Activated CD4-positive, CD25-positive, alpha-beta regulatory T cell treated with anti-CD3 and anti-CD28 coated beads, Interleukin-2, amount 50 U/mL, for 24 hours (primary cell): ENCODE results near the gene CCSER1.
"Not testable (repeated sequence)": the region's sequence is repeated elsewhere in the genome, so short reads cannot be mapped to it uniquely, and the experiment has no call there.

ENCODE experiments used
- ATAC-seq, 2 donors: fragments of 150-1000 bp; cut with Tn5 transposase; one replicate each; pipeline ENCODE4 v1.10.0; 2021; ENCODE audit warnings: mild to moderate bottlenecking in 1 of 2, moderate library complexity in 1 of 2

CCSER1 gene

DNA sequence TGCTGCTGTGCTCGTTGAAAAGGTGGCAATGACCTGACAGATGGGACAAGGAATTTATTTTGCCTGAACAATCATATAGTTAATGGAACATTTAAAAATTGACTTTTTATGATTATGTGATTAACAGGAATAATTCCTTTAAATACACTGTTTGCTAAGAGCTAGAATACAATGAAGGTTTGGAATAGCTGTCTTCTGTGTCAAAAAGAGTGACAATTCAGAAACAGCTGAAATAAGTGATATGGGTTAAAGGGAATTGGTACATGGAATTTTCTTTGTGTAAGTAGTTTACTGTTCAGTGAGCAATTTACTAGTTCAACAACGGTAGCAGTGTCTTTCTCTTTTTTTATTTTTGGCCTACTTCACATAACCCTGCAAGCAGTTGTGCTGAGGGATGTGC, 1093.1 kb downstream of the CCSER1 start:
- no peak for ATAC-seq

DNA sequence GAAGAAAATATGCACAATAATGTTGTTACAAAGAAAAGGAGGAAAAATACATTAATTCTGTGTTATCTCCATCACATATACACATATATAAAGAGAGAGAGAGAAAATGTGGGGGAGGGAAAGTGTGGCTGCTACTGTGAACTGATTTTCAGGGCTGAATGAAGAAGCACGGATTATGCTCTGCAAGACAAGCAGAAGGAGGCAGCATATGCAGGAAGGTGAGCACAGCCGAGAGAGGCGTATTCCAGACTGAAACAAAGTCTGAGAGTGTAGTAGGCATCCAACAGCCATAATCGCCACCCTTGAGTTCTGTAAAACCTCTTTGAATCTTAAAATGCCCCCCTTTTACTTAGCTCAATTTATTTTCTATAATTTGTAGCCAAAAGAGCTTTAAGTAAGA, 1094.8 kb downstream of the CCSER1 start:
- no peak for ATAC-seq

DNA sequence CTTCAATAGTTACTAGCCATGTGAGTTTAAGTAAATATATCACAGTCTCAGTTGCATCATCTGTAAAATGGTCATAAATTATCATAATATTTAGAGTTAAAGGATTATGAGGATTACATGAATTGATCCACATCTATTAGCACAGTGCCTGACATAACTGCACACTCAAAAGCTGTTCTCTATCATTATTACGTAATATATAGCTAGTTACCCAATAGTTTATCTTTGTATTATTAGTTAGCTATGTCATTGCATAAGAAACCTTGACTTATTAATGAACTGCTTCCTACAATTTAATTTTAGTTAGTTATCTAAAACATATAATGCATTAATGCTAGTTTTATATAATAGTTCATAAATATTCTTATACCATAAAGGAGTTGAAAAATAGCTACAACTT, 1099.7 kb downstream of the CCSER1 start:
- no peak for ATAC-seq

DNA sequence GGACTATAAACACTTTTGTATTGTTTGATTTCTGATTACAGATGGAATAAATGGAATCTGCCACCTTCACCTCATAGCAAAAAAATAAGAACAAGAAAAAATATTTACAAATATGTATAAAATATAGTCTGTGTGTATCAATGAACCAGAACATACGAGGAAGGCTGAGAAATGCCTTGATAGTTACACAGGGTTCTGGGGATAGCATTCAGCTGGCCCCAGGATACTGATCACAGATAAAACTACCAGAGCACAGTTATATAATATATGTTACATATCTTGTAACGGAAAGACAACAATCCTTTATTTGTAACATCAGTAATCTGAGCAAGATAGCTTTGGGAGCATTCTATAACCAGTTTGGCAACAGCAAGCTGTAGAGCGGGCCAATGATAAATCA, 1101.5 kb downstream of the CCSER1 start:
- ATAC-seq: no peak

DNA sequence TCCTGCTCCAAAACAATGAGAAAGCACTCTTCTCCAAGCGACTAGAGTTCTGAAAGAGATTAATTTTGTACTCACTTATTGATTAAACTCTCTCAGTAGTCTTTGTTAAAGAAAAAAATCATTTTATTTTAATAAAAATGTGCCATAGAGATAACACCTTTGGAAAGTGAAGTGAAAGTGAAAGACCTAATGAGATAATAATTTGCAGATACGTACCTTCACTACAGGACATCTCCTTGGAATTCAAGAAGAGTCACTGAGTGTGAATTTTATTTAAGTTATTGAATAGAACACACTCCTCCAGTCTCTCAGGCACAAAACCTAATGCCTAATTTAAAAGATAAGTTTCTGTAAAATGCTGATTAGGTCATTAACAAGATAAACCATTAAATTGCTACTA, 1106.0 kb downstream of the CCSER1 start:
- ATAC-seq: no peak

DNA sequence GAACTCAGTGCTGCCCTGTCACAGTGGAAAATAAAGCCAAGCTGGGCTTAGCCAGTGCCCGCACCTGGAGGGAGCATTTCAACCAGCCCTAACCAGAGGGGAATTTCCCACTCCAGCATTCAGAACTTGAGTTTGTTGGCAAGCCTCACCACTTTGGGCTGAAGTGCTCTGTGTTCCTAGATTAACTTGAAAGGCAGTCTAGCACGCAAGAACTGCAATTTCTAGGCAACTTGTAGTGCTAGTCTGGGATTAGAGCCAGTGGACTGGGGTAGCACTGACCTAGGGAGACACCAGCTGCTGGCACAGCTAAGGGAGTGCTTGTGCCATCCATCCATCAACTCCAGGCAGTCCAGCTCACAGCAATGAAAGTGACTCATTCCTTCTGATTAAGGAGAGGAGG, 1115.9 kb downstream of the CCSER1 start:
- ATAC-seq: no peak

DNA sequence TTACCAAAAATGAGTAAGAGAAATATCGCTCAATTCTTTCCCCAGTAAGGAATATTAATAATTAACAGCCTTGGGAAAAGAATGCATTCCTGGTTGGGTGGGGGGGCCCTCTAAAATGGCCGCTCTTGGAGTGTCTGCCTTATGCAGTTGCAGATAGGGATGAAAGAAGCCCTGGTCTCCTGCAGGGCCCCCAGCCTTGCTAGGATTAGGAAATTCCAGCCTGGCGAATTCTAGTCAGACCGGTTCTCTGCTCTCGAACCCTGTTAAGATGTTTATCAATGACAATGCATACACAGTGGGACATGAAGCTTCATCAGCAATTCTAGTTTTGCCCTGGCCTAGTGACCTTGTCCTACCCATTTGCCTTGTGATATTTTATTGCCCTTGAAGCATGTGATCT, 1128.8 kb downstream of the CCSER1 start:
- no peak for ATAC-seq

DNA sequence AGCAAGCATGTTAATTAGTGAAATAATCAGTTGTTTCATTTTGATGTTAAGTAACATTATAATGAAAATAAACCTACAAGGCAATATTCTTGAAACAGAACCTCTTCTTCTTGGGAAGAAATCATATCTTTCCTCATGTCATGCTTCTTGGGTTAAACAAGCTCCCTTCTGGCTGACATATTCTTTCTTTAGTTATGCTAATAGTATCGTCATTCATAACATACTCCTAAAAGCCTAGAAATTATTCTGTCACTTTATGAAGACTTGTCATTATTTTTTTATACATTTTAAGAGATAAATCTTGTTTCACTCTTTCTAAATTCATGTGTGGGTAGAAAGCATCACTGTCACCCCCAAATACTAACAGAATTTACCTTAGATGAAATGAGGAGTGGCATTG, 1129.6 kb downstream of the CCSER1 start:
- no peak for ATAC-seq

DNA sequence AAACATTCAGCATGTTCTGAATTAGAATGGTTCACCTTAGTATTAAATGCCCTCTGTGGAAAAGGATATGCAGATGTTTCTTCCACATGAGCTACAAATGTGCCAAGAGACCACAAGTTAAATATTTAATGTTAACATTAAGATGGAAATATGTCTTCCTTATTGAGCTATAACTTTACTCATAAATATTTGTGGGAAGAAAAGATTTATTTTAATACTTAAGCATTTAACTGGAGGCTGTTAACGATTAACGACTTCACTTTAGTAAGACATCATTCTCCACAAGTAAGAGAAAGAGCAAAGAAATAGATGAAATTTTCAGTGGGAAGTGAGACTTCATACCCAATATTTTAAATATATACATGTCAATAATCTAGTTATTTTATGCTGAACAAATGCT, 1130.5 kb downstream of the CCSER1 start:
- no peak for ATAC-seq

DNA sequence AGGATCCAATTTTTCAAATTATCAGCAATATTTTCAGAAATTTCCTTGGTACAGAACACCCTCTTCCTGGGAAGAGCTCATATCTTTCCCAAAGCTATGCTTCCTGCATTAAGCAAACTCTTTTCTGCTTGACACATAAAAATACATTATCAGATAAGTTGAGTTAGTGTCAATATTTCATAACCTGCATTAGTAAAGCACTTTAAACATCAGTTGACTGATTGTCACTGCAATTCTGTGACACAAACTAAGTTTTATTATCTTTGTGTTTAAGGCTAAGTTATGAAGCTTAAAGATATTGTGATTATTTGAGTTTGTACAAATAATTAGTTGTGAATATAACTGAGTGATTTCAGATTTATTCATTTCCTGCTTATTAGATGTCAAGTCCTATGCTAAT, 1131.1 kb downstream of the CCSER1 start:
- no peak for ATAC-seq

DNA sequence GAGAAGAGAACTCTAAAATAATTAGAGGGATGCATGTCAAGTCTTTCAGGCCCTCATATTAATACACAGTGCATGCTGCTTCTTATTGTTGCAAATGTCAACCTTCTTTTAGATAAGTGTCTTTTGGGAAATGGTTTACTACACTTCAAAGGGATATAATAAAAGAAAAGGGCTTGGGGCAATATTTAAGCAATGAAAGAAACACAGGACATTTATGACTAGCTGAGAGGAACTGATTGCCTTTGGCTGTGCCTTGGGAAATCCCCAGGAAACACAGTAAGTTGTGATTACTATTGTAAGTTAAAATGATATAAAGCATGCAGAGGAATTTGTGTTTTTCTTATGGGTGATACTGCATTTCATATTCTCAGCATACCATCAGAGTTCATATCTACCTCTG, 1140.3 kb downstream of the CCSER1 start:
- no peak for ATAC-seq

DNA sequence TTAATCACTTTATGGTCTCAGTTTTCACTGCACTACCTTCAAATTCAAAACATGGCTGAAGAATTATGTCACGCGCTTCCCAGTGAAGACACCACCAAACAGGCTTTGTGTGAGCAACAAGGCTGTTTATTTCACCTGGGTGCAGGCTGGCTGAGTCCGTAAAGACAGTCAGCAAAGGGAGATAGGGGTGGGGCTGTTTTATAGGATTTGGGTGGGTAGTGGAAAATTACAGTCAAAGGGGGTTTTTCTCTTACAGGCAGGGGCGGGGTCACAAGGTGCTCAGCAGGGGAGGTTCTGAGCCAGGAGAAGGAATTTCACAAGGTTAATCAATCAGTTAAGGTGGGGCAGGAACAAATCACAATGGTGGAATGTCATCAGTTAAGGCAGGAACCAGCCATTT, 1141.3 kb downstream of the CCSER1 start:
- not testable (repeated sequence) for ATAC-seq

DNA sequence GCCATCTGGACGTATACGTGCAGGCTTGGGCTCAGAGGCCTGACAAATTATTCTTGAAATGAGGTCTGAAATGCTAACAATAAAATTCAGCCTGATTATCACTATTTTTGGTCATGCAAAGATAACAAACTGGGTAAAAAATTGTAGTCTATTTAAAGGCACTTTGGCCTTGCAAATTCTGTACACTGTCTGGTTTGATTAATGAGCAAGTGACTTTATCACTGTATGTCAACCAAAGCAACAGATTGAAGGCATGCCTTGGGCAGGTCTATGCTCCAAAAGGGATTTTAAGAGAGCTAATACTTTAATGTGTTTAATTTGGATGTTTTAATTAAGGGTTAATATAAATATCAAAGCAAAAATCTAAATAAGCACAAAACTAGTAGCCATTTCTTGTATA, 1141.7 kb downstream of the CCSER1 start:
- ATAC-seq: no peak

DNA sequence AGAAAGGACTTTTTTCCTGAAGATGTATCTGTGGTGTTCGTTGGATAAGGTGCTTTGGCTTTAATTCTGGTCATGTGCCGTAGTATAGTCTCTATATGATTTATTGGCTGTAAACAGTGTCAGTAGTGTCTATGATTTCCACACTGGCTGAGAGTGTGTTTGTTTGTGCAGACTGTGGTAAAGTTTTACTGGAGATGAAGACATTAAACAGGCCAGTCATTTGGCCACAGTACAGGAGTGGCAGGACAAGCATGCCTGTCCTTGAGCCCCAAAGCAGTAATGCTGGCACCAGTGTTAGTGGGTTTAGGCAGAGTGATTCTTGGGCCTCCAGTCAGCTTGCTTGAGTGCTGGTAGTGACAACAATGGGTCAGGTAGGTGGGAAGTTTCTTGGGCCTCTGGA, 1152.7 kb downstream of the CCSER1 start:
- no peak for ATAC-seq

DNA sequence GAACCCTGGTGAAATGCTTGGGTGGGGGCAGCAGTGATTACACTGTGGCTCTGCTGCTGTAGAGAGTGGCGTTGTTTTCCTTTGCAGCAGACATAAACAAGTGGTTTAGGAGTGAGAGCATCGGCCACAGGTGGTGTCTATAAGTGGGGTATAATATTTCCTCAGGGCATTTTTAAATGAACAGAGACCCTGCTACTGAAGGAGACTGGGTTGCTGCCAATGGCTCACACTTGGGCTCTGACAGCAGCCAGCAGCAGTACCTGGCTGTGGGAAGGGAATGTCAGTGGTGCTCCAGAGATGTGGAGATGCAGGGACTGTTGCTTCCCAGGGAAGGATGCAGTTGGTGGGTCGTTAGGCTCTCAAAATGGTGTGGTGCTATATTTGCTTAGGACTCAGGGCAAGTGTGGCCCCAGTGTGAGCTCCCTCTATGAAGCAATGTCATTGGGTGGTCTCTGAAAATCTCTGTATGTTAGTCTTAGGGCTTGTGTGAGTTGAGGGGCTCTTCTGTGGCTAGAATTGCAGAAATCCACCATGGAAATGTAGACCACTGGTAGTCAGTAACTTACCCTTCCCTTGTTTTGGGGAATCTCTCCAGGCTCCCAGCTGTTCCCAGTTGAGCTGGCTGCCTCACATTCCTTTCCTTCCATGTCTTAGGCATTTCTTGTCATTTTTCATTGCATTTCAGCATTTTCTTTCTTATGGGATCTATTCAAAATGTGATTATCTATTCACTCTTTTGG, 1153.5 kb downstream of the CCSER1 start:
- ATAC-seq: no peak

DNA sequence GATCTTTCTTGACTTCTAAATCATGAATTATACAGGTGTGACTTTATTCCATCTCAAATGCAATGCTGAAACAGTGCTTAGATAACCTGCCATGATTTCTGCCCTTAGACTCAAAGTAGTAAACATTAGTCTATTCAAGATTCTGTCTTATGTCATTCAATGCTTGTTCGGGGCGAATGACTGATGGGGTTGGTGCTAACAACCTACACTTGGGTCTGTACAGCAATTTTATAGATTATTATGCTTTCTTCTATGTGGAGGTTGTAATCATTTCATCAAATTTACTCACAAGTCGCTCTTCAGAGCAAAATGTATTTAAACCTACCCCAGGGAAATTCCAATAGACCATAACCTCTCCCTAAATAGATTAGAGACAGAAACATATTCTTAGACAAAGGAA, 1155.0 kb downstream of the CCSER1 start:
- no peak for ATAC-seq

DNA sequence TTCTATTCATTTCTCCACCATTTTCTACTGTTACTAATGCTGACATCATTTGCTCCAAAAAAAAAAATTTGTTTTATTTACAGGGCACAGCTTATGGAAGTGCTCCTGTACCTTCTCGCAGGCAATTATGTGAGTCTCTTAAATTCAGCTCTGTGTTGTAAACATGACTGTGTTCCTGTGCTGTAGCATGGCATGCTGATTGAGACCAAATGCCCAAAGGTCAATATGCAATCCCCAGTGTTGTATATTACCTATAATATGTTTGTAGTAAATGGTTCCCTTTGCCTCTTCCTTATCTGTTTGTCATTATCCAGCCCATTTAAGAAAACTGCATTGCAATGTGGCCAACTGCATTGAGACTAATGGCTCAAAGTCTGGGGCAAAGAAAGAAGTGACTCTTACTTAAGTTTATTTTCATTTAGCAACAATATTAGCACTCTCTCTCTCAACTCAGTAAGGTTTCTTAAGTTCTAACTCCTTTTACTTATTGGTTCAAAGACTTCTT, 1156.6 kb downstream of the CCSER1 start:
- no peak for ATAC-seq

DNA sequence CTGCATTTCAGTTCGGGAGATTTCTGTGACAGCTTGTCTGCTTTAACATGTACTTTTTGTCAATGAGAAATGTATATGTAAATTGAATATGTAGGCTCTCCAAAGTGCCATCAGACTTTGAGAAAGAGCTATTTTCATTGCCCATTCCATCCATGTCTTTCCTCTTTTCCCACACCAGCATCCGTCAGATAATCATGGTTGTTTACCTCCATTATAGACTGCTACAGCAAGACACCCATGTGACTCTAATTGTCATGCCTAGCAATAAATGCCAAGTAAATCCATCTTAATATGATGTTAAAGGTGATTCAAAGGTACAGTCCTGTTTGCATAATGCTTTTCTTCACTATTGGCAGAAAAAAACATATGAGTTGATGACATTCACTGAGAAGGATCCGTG, 1157.3 kb downstream of the CCSER1 start:
- no peak for ATAC-seq

DNA sequence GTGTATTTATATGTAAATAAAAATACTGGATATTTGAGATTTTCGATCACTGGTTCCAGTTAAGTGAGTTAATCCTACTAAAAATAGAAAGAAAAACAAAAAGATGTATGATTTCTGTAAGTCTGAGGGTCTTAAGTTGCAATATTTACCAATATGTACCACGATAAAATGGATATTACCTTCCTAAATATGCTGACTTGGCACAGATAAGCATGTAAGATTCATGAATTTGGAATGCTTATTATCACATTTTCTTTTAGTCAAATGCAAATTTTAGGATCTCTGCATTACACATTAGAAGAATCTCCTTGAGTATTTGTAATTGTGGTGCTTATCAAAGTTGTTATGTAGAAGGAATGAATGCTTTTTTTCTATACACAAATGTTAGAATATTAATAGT, 1158.3 kb downstream of the CCSER1 start:
- ATAC-seq: no peak

DNA sequence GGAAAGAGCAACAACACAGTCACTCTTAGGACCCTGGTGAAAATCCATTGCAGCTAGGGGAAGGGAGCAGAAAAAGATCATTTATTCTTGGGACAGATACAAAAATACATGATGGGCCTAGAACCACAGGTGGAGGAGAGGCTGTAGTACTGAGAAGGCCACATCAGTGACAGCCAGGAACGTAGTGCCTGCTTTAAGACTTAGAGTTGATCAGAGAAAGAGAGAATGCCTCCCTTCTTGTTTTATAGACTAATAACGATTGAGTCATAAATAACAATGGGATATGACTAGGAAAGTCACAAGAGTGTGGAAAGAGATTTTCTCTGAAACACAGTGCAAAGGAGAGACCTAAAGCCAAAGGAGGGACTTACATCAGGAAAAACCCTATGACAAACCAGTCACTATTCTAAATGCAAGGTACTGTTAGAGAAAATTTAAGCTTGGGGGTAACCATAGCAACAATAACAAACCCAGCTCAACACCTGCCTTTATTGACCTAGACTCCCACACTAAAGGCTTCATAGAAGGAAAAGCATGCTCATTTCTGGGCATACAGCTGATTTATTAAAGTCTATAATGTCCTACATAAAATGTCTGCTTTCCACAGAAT, 1161.6 kb downstream of the CCSER1 start:
- no peak for ATAC-seq

DNA sequence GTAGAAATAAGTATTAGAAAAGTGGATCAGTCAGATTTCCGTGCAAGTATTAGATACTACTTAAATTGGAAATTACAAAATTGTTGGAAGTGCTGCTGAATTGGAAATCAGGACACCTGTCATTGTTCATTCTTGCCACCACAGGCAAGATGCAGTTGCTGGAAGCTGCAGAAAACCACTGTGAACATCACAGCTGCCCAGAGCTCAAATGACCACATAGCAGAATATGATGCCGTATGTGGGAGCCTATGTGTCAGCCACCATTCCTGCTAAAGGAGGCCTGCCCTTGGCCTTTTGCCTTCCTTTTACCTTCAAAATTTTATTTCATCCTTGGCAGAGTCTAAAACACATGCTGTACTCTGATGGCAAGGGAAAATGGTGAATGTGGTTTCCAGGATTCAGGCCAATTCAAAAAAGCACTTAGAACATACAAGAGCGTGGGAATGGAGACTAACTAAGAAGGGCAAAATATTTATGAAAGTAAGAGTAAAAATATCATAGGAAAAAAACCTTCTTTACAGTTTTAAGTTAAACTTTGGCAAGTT, 1171.0 kb downstream of the CCSER1 start:
- no peak for ATAC-seq

DNA sequence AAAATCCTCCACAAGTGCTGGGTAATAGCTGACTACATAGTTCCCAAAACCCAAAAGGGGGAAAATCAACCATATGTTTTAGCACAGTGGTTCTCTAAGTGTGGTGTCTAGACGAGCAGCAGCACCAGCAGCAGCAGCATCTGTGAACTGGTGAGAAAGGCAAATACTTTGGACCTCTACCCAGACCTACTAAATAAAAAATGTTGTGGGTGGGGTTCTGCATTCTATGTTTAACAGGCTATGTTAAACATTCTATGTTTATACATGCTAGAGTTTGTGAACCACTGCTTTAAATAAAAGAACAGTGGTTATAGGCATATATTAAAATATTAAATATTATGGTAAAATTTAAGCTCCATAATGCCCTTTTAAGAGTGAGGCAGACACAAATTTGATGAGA, 1171.6 kb downstream of the CCSER1 start:
- ATAC-seq: no peak

DNA sequence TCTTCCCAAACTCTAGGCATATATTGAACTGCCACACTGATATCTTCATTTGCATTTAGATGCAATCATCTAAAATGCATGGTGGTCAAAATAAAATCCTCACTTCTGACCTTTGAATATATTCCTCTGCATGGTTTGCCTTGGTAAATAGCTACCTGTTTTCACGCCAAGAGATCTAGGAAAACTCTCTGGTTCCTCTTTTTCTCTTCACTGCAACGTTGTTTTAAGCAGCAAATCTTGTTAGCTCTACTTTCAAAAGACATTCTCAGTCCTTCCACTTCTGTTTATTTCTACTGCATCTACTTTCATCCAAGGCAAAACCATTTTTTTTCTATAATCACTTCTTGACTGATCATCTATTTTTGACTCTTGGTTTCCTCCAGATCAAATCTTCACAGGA, 1174.9 kb downstream of the CCSER1 start:
- ATAC-seq: no peak

DNA sequence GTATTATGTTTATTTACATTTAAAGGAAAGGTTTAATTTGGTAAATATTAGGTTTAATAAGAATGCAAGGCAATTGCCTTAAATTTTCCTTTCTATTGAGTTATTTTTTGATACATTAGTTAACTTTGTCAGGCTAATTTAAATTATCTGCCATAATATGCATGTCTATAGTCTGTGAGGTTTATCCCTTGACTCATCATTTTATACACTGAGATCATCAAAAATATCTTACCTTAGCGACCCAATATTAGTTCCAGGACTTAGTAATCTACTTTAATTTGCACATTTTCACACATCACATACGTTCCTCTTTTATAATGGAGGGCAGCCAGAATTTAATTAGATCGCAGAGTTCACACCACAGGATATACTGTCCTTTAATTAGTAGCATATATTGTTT, 1177.1 kb downstream of the CCSER1 start:
- ATAC-seq: no peak

DNA sequence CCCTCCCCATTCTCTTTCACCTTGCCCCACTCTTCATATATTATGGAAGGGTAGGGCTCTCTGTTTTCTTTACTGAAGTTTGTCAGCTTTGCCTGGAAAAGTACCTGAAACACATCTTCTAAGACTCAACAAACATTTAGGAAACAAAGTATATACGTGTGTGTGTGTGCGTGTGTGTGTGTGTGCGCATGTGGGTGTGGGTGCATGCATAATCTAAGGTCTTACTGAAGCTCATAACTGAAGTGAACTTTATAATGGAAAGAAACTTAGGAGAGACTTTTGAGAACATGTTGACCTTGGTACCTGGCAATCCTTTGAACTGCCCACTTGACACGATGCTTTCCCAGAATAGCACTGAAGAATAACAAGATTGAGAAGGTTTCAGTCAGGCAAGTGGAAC, 1190.2 kb downstream of the CCSER1 start:
- ATAC-seq: no peak
